Ascending aorta (tissue), 2 donors: ENCODE measurements around the gene G3BP2. TPM values are rescaled to one million over a fixed set of nuclear protein-coding genes. Genes with fewer than 3 reads are reported as not detected.

Source experiments
- DNase-seq, 2 donors: peaks; one replicate each; pipeline ENCODE4 v3.0.0-alpha.2; 2019; ENCODE audit warnings: low spot score in 2 of 2
- H3K27ac ChIP-seq, 2 donors: fragments of 200-600 bp; sonication (generic); one replicate each; pipeline ENCODE4 v1.5.1; 2016 to 2017; ENCODE audit warnings: mild to moderate bottlenecking in 1 of 2
- H3K27me3 ChIP-seq: fragments of 200-600 bp; sonication (generic); one replicate; pipeline ENCODE4 v1.5.1; 2017
- H3K36me3 ChIP-seq, 2 donors: fragments of 200-600 bp; sonication (generic); one replicate each; pipeline ENCODE4 v1.5.1; 2016
- H3K4me1 ChIP-seq, 2 donors: fragments of 200-600 bp; sonication (generic); one replicate each; pipeline ENCODE4 v1.5.1; 2016 to 2017; ENCODE audit warnings: mild to moderate bottlenecking in 1 of 2
- H3K4me3 ChIP-seq, 2 donors: fragments of 200-600 bp; sonication (generic); one replicate each; pipeline ENCODE4 v1.5.1; 2016 to 2017; ENCODE audit warnings: mild to moderate bottlenecking in 1 of 2
- H3K9me3 ChIP-seq, 2 donors: fragments of 200-600 bp; sonication (generic); one replicate each; pipeline ENCODE4 v1.5.1; 2016
- intact Hi-C: fragments of 100-400 bp; cut with DNase I; formaldehyde crosslinking; loops from one replicate; pipeline ENCODE4 v1.15.1; 2023
- total RNA-seq: library from RNA; depleted of rRNA; stranded (reverse); fragments of >200 nt; gene quantifications from one replicate; pipeline ENCODE4 v1.1.0, GENCODE V29; 2016
- TF ChIP-seq, protein P1 (sequence below), 3 experiments: fragments of 200-600 bp in 2 of 3; fragments of 450-650 bp in 1 of 3; sonication (generic) in 2 of 3; IDR thresholded peaks; one replicate each; pipeline ENCODE4 v1.5.1; 2016 to 2019; ENCODE audit warnings: antibody characterized with exemption in 3 of 3, mild to moderate bottlenecking in 1 of 3, moderate library complexity in 1 of 3

G3BP2 gene
- total RNA-seq, 1 donor from 2014 or later = 88.9 TPM

GRCh38 chr4:75715105-75715799 is 42.0 kb upstream of the G3BP2 start:
- Histone ChIP-seq H3K27me3 (no peaks in the 10 kb centered on the region), H3K4me3 (peak overlapping the region in 1 of 2 donors; percentile 5), H3K4me1 (peaks cover 7 to 10% of the 10 kb centered on the region in 2 donors), H3K36me3 (no peaks in the 10 kb centered on the region), H3K9me3 (no peaks in the 10 kb centered on the region), H3K27ac (peak overlapping the region; percentile 61 to 73)
- TF ChIP-seq, protein P1, sequence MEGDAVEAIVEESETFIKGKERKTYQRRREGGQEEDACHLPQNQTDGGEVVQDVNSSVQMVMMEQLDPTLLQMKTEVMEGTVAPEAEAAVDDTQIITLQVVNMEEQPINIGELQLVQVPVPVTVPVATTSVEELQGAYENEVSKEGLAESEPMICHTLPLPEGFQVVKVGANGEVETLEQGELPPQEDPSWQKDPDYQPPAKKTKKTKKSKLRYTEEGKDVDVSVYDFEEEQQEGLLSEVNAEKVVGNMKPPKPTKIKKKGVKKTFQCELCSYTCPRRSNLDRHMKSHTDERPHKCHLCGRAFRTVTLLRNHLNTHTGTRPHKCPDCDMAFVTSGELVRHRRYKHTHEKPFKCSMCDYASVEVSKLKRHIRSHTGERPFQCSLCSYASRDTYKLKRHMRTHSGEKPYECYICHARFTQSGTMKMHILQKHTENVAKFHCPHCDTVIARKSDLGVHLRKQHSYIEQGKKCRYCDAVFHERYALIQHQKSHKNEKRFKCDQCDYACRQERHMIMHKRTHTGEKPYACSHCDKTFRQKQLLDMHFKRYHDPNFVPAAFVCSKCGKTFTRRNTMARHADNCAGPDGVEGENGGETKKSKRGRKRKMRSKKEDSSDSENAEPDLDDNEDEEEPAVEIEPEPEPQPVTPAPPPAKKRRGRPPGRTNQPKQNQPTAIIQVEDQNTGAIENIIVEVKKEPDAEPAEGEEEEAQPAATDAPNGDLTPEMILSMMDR (IDR thresholded peaks at IDR 0.05) = no peak
- intact Hi-C loops = no loop called here
- no peak for DNase-seq

- intact Hi-C loops = no loop called here
- Histone ChIP-seq H3K27me3 (no peaks in the 10 kb centered on the region), H3K4me1 (peaks cover 7 to 10% of the 10 kb centered on the region in 2 donors), H3K36me3 (no peaks in the 10 kb centered on the region), H3K27ac (peak overlapping the region; percentile 61 to 73), H3K9me3 (no peaks in the 10 kb centered on the region), H3K4me3 (peak overlapping the region in 1 of 2 donors; percentile 5)
- no peak for DNase-seq
- TF ChIP-seq, protein P1 (IDR thresholded peaks at IDR 0.05) = no peak
Measured at GRCh38 chr4:75714704-75715103, 41.5 kb upstream of the G3BP2 start.

DNA sequence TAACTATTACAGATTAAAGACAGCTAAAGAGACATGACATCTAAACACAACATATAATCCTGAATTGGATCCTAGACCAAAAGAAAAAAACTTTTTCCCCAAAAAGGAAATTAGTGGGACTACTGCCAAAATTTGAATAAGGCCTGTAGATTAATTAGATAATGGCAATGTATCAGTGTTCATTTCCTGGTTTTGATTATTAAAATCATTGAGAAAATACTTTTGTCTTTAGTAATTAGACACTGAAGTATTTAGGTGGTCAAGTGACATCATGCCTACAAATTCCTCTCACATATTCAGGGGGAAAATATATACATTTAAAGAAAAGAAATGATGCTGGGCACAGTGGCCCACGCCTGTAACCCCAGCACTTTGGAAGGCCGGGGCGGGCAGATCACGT is 40.8 kb upstream of the G3BP2 start:
- H3K27me3 ChIP-seq = no peaks in the 10 kb centered on the region
- peaks cover 7 to 10% of the 10 kb centered on the region in 2 donors for H3K4me1 ChIP-seq
- H3K4me3 ChIP-seq = no peak overlapping the region
- no peaks in the 10 kb centered on the region for H3K9me3 ChIP-seq
- DNase-seq = no peak
- H3K27ac ChIP-seq = peak overlapping the region; percentile 61 to 73
- H3K36me3 ChIP-seq = no peaks in the 10 kb centered on the region
- TF ChIP-seq, protein P1 (IDR thresholded peaks at IDR 0.05) = no peak
- intact Hi-C loops = no loop called here

- TF ChIP-seq, protein P1 (IDR thresholded peaks at IDR 0.05) = no peak
- H3K27ac ChIP-seq = no peak overlapping the region
Measured at GRCh38 chr4:75710246-75710645, 37.0 kb upstream of the G3BP2 start.

DNA sequence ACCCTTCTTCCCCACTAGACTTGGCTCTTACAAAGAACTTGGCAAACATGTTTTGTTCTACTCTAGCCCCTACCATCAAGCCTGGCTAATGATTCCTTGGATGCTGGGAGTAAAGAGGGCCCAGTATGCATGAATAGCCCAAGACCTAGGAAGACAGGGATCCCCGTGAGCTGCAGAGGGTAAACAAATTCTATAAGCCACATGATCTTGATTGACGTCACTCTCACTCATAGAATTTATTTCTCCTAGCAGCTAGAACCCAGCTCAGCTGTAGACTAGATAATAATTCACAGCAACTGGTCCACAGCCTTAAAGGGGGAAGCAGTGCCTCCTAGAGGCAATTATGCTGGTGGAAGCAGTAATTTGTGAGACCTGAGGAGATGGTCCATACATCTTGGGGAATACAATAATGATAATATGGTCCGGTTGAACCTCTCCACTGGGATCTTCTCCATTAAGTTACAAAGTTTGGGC is 35.0 kb upstream of the G3BP2 start:
- Histone ChIP-seq H3K4me3 (no peak overlapping the region), H3K4me1 (no peaks in the 10 kb centered on the region), H3K9me3 (no peaks in the 10 kb centered on the region), H3K27me3 (no peaks in the 10 kb centered on the region), H3K36me3 (no peaks in the 10 kb centered on the region), H3K27ac (no peak overlapping the region)
- TF ChIP-seq, protein P1 (IDR thresholded peaks at IDR 0.05) = no peak
- intact Hi-C loops = no loop called here
- no peak for DNase-seq

More at GRCh38 chr4:75710246-75710645, 37.0 kb upstream of the G3BP2 start:
- no peaks in the 10 kb centered on the region for H3K27me3 ChIP-seq
- DNase-seq = no peak
- intact Hi-C loops = no loop called here
- H3K9me3 ChIP-seq = no peaks in the 10 kb centered on the region
- H3K4me1 ChIP-seq = peaks cover 7 to 10% of the 10 kb centered on the region in 2 donors
- H3K4me3 ChIP-seq = no peak overlapping the region
- no peaks in the 10 kb centered on the region for H3K36me3 ChIP-seq
